NCI-H1417 treated with DMSO at 0.1 percent for 48 hours (cell line): ENCODE results near the gene AP5M1.
"Not testable (repeated sequence)": the region's sequence is repeated elsewhere in the genome, so short reads cannot be mapped to it uniquely, and the experiment has no call there.

Source experiments
- DNase-seq: peaks from one replicate; lab custom pipeline; 2025; lab: John Stamatoyannopoulos, UW

The AP5M1 gene, protein sequence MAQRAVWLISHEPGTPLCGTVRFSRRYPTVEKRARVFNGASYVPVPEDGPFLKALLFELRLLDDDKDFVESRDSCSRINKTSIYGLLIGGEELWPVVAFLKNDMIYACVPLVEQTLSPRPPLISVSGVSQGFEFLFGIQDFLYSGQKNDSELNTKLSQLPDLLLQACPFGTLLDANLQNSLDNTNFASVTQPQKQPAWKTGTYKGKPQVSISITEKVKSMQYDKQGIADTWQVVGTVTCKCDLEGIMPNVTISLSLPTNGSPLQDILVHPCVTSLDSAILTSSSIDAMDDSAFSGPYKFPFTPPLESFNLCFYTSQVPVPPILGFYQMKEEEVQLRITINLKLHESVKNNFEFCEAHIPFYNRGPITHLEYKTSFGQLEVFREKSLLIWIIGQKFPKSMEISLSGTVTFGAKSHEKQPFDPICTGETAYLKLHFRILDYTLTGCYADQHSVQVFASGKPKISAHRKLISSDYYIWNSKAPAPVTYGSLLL

DNA sequence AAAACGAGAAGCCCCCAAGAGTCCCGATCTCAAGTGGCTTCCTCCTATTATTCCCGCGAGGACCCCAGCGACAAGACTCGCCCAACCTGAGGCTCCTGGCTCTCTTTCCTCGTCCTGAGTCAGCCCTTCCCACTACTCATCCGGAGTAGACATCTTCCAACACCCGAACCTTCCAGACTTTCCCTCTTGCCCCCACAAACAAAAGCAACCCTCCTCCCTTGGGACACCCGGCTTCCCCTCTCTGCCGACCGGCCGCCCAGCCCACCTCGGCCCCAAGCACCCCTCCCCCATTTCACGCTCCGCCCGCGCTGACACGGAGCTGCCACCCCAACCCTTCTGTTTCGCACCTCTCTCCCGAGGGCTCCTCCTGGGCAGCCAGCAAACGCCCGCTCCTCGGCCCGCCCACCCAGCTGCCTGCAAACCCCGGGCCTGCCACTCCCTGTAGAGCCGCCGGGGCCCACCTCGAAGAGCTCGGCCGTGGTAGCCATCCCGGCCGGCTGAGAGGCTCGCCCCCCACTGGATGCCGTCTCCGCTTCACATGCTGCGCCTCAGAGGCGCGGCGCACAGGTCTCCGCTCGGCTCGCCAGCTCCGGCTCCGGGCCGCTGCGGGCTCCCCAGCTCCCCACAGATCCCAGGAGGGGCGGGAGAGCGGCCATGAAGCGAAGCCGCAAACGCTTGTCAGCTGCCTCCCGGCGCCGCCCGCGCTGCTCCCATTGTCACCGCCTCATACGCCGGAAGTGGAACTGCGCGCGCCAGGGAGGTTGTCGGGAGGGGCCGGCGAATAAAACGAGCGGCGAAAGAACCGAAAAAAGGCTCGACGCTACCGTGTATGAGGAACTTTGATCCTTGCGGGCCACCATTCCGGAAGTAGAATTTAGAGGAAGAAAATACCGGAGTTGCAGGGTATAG, at the start of gene AP5M1, which contains the start of gene EXOC5:
Gene AP5M1 (plus strand): TSS at position 811 of the 909 bp plus-strand sequence. CDS start 344 bp downstream, outside the sequence.
Gene EXOC5 (minus strand): TSS at position 745 of the 909 bp plus-strand sequence. CDS start 257 bp downstream, at position 488.
- DNase-seq = peak; percentile 86

GRCh38 chr14:57221931-57222330, 46.8 kb upstream of the AP5M1 start:
- no peak for DNase-seq

- DNase-seq = no peak
Measured at GRCh38 chr14:57227083-57227482, 41.7 kb upstream of the AP5M1 start.

DNA sequence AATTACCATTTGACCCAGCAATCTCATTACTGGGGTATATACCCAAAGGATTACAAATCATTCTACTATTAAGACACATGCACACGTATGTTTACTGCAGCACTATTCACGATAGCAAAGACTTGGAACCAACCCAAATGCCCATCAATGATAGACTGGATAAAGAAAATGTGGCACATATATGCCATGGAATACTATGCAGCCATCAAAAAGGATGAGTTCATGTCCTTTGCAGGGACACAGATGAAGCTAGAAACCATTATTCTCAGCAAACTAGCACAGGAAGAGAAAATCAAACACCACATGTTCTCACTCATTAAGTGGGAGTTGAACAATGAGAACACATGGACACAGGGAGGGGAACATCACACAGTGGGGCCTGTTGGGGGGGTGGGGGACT, 40.5 kb upstream of the AP5M1 start:
- not testable (repeated sequence) for DNase-seq

DNA sequence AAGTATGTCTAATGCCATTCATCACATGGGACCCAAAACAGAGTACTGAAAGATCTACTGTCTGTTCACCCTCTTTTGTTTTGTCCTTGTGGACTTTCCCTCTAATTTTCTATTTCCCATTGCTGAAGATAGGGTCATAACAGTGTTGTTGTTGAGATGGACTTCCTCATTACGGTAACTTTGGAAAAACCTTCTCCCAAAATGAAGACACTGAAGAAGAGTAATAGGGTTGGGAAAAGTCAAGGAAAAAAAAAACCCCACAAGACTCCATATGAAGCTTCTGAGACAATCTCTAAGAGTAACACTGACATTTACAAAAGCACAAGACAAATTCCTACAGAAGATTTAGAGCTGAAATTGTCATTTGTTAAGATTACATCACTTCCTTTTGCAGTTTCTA, 36.8 kb upstream of the AP5M1 start:
- DNase-seq = no peak

DNA sequence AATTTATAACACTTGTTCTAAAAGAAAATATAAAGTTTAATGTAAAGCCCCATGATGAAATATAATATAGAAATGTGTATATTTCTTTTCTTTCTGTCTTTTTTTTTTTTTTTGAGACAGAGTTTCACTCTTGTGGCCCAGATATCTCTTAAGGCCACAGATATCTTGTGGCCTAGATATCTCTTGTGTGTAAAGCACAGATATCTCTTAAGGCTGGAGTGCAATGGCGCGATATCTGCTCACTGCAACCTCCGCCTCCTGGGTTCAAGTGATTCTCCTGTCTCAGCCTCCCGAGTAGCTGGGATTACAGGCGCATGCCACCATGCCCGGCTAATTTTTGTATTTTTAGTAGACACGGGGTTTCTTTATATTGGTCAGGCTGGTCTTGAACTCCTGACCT, 28.7 kb upstream of the AP5M1 start:
- DNase-seq = not testable (repeated sequence)

- no peak for DNase-seq
Measured at GRCh38 chr14:57243320-57243719, 25.5 kb upstream of the AP5M1 start.

GRCh38 chr14:57244106-57244505, 24.7 kb upstream of the AP5M1 start:
- DNase-seq = no peak

GRCh38 chr14:57245941-57246340, 22.8 kb upstream of the AP5M1 start:
- DNase-seq = no peak

DNA sequence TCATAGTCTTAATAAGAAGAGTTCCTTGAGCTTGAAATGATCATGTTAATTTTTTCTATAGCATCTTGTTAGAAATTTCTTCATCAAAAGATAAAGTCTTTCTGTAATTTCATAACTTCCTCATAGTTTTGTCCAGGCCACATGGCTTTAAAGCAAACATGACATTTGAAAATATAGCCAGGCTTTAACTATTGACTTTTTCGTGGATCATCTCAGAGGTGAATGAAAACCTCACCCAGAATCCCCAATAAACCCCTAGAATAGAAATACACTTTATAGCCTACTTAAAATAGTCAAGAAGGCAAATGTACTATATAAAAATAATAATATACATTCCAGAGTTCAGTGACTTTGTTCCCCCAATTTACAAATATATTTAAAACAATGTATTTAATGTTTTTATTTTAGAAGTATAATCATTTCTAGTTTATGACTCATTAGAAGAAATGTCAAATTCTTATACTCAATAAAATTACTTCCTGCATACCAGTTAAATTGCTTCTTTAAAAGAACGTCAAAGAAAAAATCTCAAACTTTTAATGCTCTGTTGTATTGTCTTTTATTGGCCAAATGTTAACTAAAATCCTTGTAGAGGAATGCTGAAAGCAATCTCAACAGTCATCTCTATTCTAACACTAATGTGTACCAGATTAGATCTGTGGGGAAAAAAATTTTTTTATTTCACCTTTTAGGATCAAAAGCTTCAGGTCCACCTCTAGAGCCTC, 21.7 kb upstream of the AP5M1 start:
- no peak for DNase-seq

DNA sequence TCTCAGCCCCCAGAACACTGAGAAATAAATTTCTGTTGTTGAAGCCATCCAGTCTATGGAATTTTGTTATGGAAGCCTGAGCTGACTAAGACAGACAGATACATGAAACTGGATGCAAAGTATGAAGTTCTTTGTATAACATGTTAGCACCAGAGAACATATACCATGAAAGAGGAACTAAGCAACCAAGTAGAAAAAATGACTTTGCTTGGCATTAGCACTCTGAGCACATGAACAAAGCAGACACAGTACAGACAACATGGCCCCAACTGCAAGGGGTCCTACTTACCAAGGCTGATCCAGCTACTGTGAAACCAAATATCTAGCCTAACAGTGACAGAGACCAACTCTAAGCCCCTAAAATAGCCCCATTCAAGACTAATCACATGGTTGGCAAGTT, 13.9 kb upstream of the AP5M1 start:
- DNase-seq = no peak

DNA sequence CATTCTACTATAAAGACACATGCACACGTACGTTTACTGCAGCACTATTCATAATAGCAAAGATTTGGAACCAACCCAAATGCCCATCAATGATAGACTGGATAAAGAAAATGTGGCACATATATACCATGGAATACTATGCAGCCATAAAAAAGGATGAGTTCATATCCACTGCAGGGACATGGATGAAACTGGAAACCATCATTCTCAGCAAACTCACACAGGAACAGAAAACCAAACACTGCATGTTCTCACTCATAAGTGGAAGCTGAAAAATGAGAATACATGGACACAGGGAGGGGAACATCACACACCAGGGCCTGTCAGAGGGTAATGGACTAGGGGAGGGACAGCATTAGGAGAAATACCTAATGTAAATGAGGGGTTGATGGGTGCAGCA, 10.6 kb upstream of the AP5M1 start:
- DNase-seq = not testable (repeated sequence)

GRCh38 chr14:57259672-57260071, 9.1 kb upstream of the AP5M1 start:
- DNase-seq = no peak

DNA sequence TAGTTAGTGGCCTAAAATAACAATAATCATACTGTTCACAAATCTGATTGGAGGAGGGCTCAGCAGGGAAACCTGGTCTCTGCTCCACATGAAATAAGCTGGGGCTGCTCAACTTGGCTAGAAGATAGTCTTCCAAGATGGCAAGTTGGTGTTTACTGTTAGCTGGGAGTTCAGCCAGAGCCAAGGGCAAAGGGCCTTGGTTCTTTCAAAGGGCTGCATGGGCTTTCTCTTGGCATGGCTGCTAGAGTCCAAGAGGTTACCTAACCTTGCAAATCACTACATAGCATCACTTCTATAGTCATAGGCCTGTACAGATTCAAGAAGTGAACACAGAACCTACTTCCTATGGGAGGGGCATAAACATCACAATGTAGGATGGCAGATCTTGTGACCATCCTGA, 7.2 kb upstream of the AP5M1 start:
- DNase-seq = no peak

GRCh38 chr14:57262117-57262516, 6.7 kb upstream of the AP5M1 start:
- DNase-seq = no peak

- no peak for DNase-seq
Measured at GRCh38 chr14:57266065-57266464, 2.7 kb upstream of the AP5M1 start.

DNA sequence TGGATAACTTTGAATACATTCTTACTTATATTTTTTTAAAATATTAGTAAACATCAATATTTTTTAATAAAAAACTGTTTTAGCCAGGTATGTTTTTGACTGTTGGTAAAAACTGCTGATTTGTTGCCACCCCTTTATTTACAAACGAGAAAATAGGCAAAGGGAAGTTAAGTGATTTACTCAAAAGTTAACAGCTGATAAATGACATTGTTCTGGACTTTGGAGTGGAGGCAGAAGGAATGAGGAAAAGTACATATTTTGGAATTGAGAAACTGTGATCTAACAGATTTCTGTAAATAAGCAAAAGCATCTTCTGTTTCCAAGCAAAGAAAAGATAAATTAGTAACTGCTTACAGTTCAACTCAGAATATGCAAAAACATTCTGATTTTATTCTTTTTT, 4.5 kb downstream of the AP5M1 start:
- no peak for DNase-seq

- DNase-seq = no peak
Measured at GRCh38 chr14:57274551-57274950, 5.8 kb downstream of the AP5M1 start.

- DNase-seq = no peak
Measured at GRCh38 chr14:57275023-57275664, 6.4 kb downstream of the AP5M1 start.

GRCh38 chr14:57277062-57277461, 8.3 kb downstream of the AP5M1 start:
- no peak for DNase-seq

DNA sequence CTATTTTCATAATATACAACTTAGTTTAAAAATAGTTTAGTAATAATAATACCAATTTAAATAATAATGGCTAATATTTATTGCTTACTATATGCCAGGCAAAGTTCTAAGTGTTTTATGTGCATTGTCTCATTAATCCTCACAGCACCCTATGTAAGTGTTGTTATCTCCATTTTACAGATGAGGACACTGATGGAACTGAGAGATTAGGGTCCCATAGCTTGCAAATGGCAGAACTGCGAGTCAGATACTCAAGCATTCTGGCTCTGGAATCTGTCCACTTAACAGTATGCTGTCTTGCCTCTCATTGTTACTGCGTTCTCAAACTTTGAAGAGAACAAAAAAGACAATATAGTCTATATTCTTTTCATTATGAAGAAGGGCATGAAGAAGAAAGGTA, 19.0 kb downstream of the AP5M1 start:
- no peak for DNase-seq

DNA sequence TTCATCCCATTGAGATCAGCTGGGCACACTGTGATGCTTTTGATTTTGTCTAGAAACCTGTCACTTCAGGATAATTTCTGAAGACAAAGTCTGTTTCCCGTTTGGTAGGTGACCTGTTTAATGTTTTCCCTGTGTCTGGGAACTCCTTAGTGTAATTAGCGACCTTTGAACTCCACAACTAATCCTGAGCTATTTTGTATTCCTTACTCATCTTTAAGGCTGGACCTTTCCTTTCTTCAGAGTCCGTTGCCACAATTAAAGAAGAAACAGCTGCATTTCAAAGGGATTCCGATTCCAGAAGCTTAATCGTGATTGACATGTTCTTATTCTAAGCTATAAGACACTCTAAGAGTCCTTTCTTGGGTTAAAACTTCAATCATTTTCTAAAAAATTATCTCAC, 22.0 kb downstream of the AP5M1 start:
- DNase-seq = no peak
